Body of pancreas (tissue), 4 donors: Measurements from ENCODE around the gene ILRUN.
A peak's percentile ranks its signal among the peaks of the same experiment; 100 is the strongest.

Experiments
- POLR2A ChIP-seq, 3 donors: fragments of 450-650 bp; IDR thresholded peaks; one replicate each; pipeline ENCODE4 v1.6.1; 2016; ENCODE audit warnings: antibody characterized with exemption in 3 of 3, mild to moderate bottlenecking in 2 of 3
- TF ChIP-seq, protein P1 (sequence below), 7 experiments: fragments of 450-650 bp in 4 of 7; fragments of 200-600 bp in 3 of 7; sonication (generic) in 3 of 7; IDR thresholded peaks; one replicate each; pipeline ENCODE4 v1.5.1; 2016 to 2019; ENCODE audit warnings: antibody characterized with exemption in 7 of 7

- TF ChIP-seq POLR2A (IDR thresholded peaks at IDR 0.05) = peak in 2 of 3 donors; percentile 45 to 71
- TF ChIP-seq, protein P1, sequence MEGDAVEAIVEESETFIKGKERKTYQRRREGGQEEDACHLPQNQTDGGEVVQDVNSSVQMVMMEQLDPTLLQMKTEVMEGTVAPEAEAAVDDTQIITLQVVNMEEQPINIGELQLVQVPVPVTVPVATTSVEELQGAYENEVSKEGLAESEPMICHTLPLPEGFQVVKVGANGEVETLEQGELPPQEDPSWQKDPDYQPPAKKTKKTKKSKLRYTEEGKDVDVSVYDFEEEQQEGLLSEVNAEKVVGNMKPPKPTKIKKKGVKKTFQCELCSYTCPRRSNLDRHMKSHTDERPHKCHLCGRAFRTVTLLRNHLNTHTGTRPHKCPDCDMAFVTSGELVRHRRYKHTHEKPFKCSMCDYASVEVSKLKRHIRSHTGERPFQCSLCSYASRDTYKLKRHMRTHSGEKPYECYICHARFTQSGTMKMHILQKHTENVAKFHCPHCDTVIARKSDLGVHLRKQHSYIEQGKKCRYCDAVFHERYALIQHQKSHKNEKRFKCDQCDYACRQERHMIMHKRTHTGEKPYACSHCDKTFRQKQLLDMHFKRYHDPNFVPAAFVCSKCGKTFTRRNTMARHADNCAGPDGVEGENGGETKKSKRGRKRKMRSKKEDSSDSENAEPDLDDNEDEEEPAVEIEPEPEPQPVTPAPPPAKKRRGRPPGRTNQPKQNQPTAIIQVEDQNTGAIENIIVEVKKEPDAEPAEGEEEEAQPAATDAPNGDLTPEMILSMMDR (IDR thresholded peaks at IDR 0.05) = no peak
Observed at GRCh38 chr6:34696739-34697543, at the start of gene ILRUN.
